Measurements from ENCODE around the gene ARMC7. TPM values are rescaled to one million over a fixed set of nuclear protein-coding genes. Genes with fewer than 3 reads are reported as not detected.

ARMC7 gene
- total and polyA plus RNA-seq, 2 of the 13 experiments (the other 11 are each of a cell fraction or from before 2014, with no cell fraction given), result 3.9 to 4.2 TPM

- Histone ChIP-seq H3K36me3 (replicated peaks in 1 of 2; ENCODE audit: control insufficient read depth in 1 of 2, insufficient read depth in 2 of 2, low read length in 2 of 2) (peaks cover 0 to 3% of the 10 kb centered on the region in 2 experiments; a peak in 3 of 5 replicates), H3K79me2 (ENCODE audit: insufficient read depth, low read length) (peaks cover 8% of the 10 kb centered on the region), H4K20me1 (ENCODE audit: insufficient read depth, low read length) (no peaks in the 10 kb centered on the region), H2AFZ (ENCODE audit: low read length) (no peak overlapping the region), H3K9ac (ENCODE audit: insufficient read depth, low read depth, low read length) (0 out of 2 replicates have a peak overlapping the region, but pooled peaks have one; percentile 7), H3K4me1 (ENCODE audit: insufficient read depth, low read length) (peaks cover 31% of the 10 kb centered on the region), H3K27ac (ENCODE audit: extremely low read length, insufficient read depth, low read length) (peak overlapping the region; percentile 19), H3K4me3 (replicated peaks in 1 of 3; ENCODE audit: insufficient read depth in 1 of 3, low read depth in 2 of 3, low read length in 3 of 3) (no peak overlapping the region), H3K4me2 (ENCODE audit: low read depth, low read length) (peak overlapping the region; percentile 48; the same call in 1 of the 2 replicates), H3K9me3 (ENCODE audit: low read length) (no peaks in the 10 kb centered on the region), H3K27me3 (ENCODE audit: control insufficient read depth in 1 of 2, insufficient read depth in 2 of 2, low read length in 2 of 2) (no peaks in the 10 kb centered on the region)
- in situ Hi-C loops (cut with HindIII; ENCODE audit: extremely low pct_ligation_motif_present, low pct_unique_long_range_greater_than_20kb), result loop anchor here (5.0 kb wide), 1 partner anchor 298 kb away; no protein-coding TSS in a partner anchor
- ATAC-seq (no peak), DNase-seq (ENCODE audit: low spot score) (no peak), FAIRE-seq (no peak)
- no TSS peak for BruUV-seq (replicated peaks)
- no peak for TF ChIP-seq KDM5A (IDR thresholded peaks at IDR 0.05; ENCODE audit: borderline replicate concordance, low read length)
- peak; percentile 29; the same call in 1 of the 2 replicates for TF ChIP-seq KLF13 (CRISPR knock-in tag; IDR thresholded peaks at IDR 0.05)
- whole genome bisulfite sequencing (ENCODE audit: low lambda C conversion rate), result 94% methylated on average over 19 of the region's 19 CpGs
- CTCF ChIA-PET (ENCODE audit: low intra/inter-chr PET ratio, low total read pairs), result interaction anchor here (1.3 to 2.4 kb wide), 7 partner anchors 11 to 124 kb away, joined by 3 to 26 read pairs (median 10); partner anchors contain the start of gene NT5C
- intact Hi-C loops (cut with micrococcal nuclease; ENCODE audit: unreplicated experiment), result loop anchor here (1.0 to 5.0 kb wide), 3 partner anchors 57 to 123 kb away; no protein-coding TSS in a partner anchor
- POLR2A ChIA-PET, result interaction anchor here (0.6 to 2.3 kb wide), 22 partner anchors 8 to 174 kb away, joined by 3 to 19 read pairs (median 4); partner anchors contain the start of genes JPT1, NT5C, NUP85 and SLC16A5
Observed at GRCh38 chr17:75114552-75115314, 5.0 kb downstream of the ARMC7 start.

DNA sequence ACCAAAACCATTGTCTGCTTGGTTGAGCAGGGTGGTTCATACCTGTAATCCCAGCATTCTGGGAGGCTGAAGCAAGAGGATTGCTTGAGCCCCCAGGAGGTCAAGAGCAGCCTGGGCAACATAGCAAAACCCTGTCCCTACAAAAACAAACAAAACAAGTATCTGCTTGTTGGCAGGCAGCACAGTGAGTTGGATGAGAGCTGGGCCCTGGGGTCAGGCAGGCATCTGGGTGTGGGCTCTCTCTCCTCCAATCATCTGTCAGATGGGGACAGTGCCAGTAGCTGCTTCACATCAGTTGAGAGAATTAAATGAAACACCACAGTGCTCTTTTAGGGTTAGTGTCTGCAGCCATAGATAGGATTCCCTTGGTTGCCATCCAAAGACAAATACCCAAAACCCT is 5.8 kb downstream of the ARMC7 start:
- no peak overlapping the region for H3K4me3 ChIP-seq (replicated peaks in 1 of 3; ENCODE audit: insufficient read depth in 1 of 3, low read depth in 2 of 3, low read length in 3 of 3)
- ChIA-PET CTCF (ENCODE audit: low intra/inter-chr PET ratio, low total read pairs) (interaction anchor here (2.4 kb wide), 1 partner anchor 15 kb away, joined by 26 read pairs; the partner anchor contains the start of gene NT5C), POLR2A (interaction anchor here (0.6 to 2.3 kb wide), 2 partner anchors 59 to 85 kb away, joined by 4 to 15 read pairs; no protein-coding TSS in a partner anchor)
- no TSS peak for BruUV-seq (replicated peaks)
- peaks cover 4% of the 10 kb centered on the region for H3K79me2 ChIP-seq (ENCODE audit: insufficient read depth, low read length)
- H2AFZ ChIP-seq (ENCODE audit: low read length), result no peak overlapping the region
- in situ Hi-C loops (cut with HindIII; ENCODE audit: extremely low pct_ligation_motif_present, low pct_unique_long_range_greater_than_20kb) (no loop called here), intact Hi-C loops (cut with micrococcal nuclease; ENCODE audit: unreplicated experiment) (no loop called here)
- no peak overlapping the region for H3K27ac ChIP-seq (ENCODE audit: extremely low read length, insufficient read depth, low read length)
- H3K27me3 ChIP-seq (ENCODE audit: control insufficient read depth in 1 of 2, insufficient read depth in 2 of 2, low read length in 2 of 2), result no peaks in the 10 kb centered on the region
- DNase-seq (ENCODE audit: low spot score), result no peak
- H3K9me3 ChIP-seq (ENCODE audit: low read length), result no peaks in the 10 kb centered on the region
- TF ChIP-seq PAX8 (CRISPR knock-in tag; IDR thresholded peaks at IDR 0.05; ENCODE audit: borderline replicate concordance), result no peak
- ATAC-seq, result no peak
- no peak overlapping the region for H3K4me2 ChIP-seq (ENCODE audit: low read depth, low read length)
- FAIRE-seq, result no peak
- no peak overlapping the region for H3K9ac ChIP-seq (ENCODE audit: insufficient read depth, low read depth, low read length)
- peaks cover 0 to 3% of the 10 kb centered on the region in 2 experiments; a peak in 3 of 5 replicates for H3K36me3 ChIP-seq (replicated peaks in 1 of 2; ENCODE audit: control insufficient read depth in 1 of 2, insufficient read depth in 2 of 2, low read length in 2 of 2)
- peaks cover 28% of the 10 kb centered on the region for H3K4me1 ChIP-seq (ENCODE audit: insufficient read depth, low read length)
- no peaks in the 10 kb centered on the region for H4K20me1 ChIP-seq (ENCODE audit: insufficient read depth, low read length)
